Endothelial cell of umbilical vein (primary cell): Measurements from ENCODE around the gene SMAD6.

Experiments
- CTCF ChIP-seq, 2 donors: IDR thresholded peaks; 1 replicate in 1 of 2; 2 replicates in 1 of 2; pipeline ENCODE4 v1.5.1; 2011; ENCODE audit warnings: low read length in 2 of 2, mild to moderate bottlenecking in 2 of 2, moderate library complexity in 2 of 2, control low read depth in 1 of 2, inconsistent platforms in 1 of 2, low read depth in 1 of 2; ENCODE audit not compliant: insufficient read depth in 1 of 2; ENCODE audit errors: extremely low read depth in 1 of 2
- EZH2 ChIP-seq: IDR thresholded peaks from 2 replicates; pipeline ENCODE4 v1.6.1; 2012; ENCODE audit warnings: borderline replicate concordance, low read depth, mild to moderate bottlenecking, moderate library complexity, low read length, inconsistent platforms; ENCODE audit not compliant: severe bottlenecking
- MAX ChIP-seq: IDR thresholded peaks from 2 replicates; pipeline ENCODE4 v1.6.1; 2011; ENCODE audit not compliant: insufficient read depth, insufficient read length
- POLR2A ChIP-seq: IDR thresholded peaks from 2 replicates; pipeline ENCODE4 v1.6.1; 2012; ENCODE audit warnings: low read depth, mild to moderate bottlenecking, control low read depth, low read length

- TF ChIP-seq EZH2 (no peak), CTCF (IDR thresholded peaks at IDR 0.05; ENCODE audit: extremely low read depth in 1 of 2, insufficient read depth in 1 of 2, low read depth in 1 of 2, low read length in 2 of 2) (no peak), MAX (no peak), POLR2A (no peak)
These were observed 37.3 kb downstream of the SMAD6 start for GRCh38 chr15:66739287-66739686.
